ENCODE data around the gene MYO9A. TPM values are rescaled to one million over a fixed set of nuclear protein-coding genes. Genes with fewer than 3 reads are reported as not detected.

The MYO9A gene
- total and polyA plus RNA-seq, 11 donors, result 3.2 to 33.9 (median 29.9) TPM

DNA sequence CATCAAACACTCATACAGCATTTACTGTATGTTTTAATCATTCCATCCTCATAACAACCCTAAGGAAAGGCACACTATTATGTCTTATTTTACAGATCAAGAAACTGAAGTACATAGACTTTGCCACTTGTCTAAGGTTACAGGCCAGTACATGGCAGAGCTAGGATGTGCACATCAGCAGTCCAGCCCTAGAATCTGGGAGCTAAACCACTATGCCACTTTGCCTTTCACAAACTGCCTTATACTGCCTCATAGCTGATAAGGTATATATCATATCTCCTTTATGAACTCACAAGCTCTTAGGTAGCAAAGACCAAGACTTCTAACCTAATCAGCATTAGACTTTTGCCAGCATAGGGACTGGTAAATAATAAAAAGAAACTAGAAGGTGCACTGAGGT, 49.1 kb downstream of the MYO9A start:
- ATAC-seq, result no peak
- DNase-seq, result no peak
- Histone ChIP-seq H3K36me3 (no peaks in the 10 kb centered on the region), H3K4me3 (no peak overlapping the region), H3K9me3 (no peaks in the 10 kb centered on the region), H3K27me3 (no peaks in the 10 kb centered on the region), H3K4me1 (peaks cover 0 to 3% (median 0%) of the 10 kb centered on the region in 12 donors), H3K27ac (no peak overlapping the region)
- intact Hi-C loops (cut with DNase I), result loop anchor here in 1 of 10 donors (2.0 kb wide), 1 partner anchor 66 kb away; no protein-coding TSS in a partner anchor
- TF ChIP-seq, protein P1, sequence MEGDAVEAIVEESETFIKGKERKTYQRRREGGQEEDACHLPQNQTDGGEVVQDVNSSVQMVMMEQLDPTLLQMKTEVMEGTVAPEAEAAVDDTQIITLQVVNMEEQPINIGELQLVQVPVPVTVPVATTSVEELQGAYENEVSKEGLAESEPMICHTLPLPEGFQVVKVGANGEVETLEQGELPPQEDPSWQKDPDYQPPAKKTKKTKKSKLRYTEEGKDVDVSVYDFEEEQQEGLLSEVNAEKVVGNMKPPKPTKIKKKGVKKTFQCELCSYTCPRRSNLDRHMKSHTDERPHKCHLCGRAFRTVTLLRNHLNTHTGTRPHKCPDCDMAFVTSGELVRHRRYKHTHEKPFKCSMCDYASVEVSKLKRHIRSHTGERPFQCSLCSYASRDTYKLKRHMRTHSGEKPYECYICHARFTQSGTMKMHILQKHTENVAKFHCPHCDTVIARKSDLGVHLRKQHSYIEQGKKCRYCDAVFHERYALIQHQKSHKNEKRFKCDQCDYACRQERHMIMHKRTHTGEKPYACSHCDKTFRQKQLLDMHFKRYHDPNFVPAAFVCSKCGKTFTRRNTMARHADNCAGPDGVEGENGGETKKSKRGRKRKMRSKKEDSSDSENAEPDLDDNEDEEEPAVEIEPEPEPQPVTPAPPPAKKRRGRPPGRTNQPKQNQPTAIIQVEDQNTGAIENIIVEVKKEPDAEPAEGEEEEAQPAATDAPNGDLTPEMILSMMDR (IDR thresholded peaks at IDR 0.05), result no peak
- TF ChIP-seq POLR2A (IDR thresholded peaks at IDR 0.05), result no peak

DNA sequence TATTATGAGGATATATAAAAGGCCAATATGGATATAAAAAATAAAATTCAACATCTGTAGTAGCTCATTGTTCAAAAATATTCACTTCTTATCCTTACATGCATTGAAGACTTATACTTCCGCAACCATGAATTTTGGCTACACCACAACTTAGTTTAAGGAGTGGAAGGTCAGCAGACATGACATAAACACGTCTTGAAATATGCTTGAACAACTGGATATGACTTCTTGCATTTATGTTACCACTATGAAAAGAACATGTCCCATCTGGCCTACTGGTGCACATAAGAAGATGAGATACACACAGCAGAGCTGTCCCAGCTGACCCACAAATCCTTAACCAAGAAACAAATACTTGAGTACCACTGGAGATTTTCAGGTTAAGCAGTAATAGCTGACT, 52.1 kb downstream of the MYO9A start:
- 93 to 95% (median 94%) methylated on average over 2 of the region's 2 CpGs for WGBS, 4 donors
- peaks cover 0 to 14% (median 2%) of the 10 kb centered on the region in 12 donors for H3K9me3 ChIP-seq
- no peak overlapping the region for H3K27ac ChIP-seq
- H3K4me3 ChIP-seq, result no peak overlapping the region
- H3K27me3 ChIP-seq, result no peaks in the 10 kb centered on the region
- intact Hi-C loops (cut with DNase I), result no loop called here
- ATAC-seq (no peak), DNase-seq (no peak)
- peaks cover 0 to 14% (median under 1%) of the 10 kb centered on the region in 12 donors for H3K4me1 ChIP-seq
- H3K36me3 ChIP-seq, result no peaks in the 10 kb centered on the region
- no peak for TF ChIP-seq POLR2A (IDR thresholded peaks at IDR 0.05)
- TF ChIP-seq, protein P1 (IDR thresholded peaks at IDR 0.05), result no peak

DNA sequence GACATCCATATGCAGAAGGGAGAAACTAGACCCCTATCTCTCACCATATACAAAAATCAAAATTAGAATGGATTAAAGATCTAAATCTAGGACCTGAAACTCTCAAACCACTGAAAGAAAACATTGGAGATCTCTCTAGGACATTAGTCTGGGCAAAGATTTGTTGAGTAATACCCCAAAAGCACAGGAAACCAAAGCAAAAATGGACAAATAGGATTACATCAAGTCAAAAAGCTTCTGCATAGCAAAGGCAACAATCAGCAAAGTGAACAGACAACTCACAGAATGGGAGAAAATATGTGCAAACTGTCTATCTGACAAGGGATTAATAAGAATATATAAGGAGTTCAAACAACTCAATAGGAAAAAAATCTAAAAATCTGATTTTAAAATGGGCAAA, 54.8 kb downstream of the MYO9A start:
- peaks cover 0 to 14% (median 2%) of the 10 kb centered on the region in 12 donors for H3K9me3 ChIP-seq
- no peak overlapping the region for H3K4me3 ChIP-seq
- no peaks in the 10 kb centered on the region for H3K36me3 ChIP-seq
- peaks cover 0 to 18% (median 4%) of the 10 kb centered on the region in 12 donors for H3K4me1 ChIP-seq
- TF ChIP-seq POLR2A (IDR thresholded peaks at IDR 0.05), result no peak
- TF ChIP-seq, protein P1 (IDR thresholded peaks at IDR 0.05), result no peak
- H3K27ac ChIP-seq, result no peak overlapping the region
- no peak for ATAC-seq
- intact Hi-C loops (cut with DNase I), result no loop called here
- DNase-seq, result no peak
- no peaks in the 10 kb centered on the region for H3K27me3 ChIP-seq

DNA sequence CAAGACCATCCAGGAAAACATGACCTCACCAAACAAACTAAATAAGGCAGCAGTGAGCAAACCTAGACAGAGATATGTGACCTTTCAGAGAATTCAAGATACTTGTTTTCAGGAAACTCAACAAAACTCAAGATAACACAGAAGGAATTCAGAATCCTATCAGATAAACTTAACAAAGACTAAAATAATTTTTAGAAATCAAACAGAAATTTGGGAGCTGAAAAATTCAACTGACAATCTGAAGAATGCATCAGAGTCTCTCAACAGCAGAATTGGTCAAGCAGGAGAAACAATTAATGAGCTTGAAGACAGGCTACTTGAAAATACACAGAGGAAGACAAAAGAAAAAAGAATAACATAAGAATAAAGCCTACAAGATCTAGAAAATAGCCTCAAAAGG, 55.6 kb downstream of the MYO9A start:
- Histone ChIP-seq H3K4me1 (peaks cover 0 to 23% (median 9%) of the 10 kb centered on the region in 12 donors), H3K27me3 (no peaks in the 10 kb centered on the region), H3K4me3 (no peak overlapping the region), H3K36me3 (no peaks in the 10 kb centered on the region), H3K9me3 (peaks cover 0 to 14% (median 2%) of the 10 kb centered on the region in 12 donors), H3K27ac (no peak overlapping the region)
- intact Hi-C loops (cut with DNase I), result no loop called here
- no peak for DNase-seq
- no peak for ATAC-seq
- TF ChIP-seq POLR2A (IDR thresholded peaks at IDR 0.05), result no peak
- TF ChIP-seq, protein P1 (IDR thresholded peaks at IDR 0.05), result no peak

Data from heart left ventricle (tissue), 16 donors.